Measurements from ENCODE around the gene CPNE7.

CPNE7 gene

DNA sequence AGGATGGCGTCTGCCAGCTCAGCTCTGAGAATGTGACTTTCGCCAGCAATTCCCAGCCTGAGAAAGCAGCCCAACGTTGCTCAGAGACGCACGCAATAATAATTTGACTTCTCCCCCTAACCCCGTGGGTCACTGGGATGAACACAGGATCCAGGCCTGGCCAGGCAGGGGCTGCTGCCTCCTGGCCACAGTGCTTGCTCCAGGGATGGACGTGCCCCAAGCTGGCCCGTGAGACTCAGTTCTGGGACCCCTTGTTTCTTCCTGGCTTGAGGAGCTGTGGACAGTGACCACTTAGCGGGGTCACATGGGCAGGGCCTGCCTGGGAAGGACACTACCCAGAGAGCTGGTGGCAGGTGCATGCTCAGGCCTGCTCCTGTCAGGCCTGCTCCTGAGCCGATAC lies 24.3 kb downstream of the CPNE7 start:
- Histone ChIP-seq H3K4me3 (replicated peaks; ENCODE audit: insufficient read depth, low read length) (no peak overlapping the region), H3K27ac (replicated peaks) (no peak overlapping the region), H3K27me3 (ENCODE audit: insufficient read depth, poor library complexity, severe bottlenecking) (no peaks in the 10 kb centered on the region)
- DNase-seq (ENCODE audit: low read depth in 1 of 2, low spot score in 1 of 2) = no peak
- TF ChIP-seq, protein P1, sequence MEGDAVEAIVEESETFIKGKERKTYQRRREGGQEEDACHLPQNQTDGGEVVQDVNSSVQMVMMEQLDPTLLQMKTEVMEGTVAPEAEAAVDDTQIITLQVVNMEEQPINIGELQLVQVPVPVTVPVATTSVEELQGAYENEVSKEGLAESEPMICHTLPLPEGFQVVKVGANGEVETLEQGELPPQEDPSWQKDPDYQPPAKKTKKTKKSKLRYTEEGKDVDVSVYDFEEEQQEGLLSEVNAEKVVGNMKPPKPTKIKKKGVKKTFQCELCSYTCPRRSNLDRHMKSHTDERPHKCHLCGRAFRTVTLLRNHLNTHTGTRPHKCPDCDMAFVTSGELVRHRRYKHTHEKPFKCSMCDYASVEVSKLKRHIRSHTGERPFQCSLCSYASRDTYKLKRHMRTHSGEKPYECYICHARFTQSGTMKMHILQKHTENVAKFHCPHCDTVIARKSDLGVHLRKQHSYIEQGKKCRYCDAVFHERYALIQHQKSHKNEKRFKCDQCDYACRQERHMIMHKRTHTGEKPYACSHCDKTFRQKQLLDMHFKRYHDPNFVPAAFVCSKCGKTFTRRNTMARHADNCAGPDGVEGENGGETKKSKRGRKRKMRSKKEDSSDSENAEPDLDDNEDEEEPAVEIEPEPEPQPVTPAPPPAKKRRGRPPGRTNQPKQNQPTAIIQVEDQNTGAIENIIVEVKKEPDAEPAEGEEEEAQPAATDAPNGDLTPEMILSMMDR (IDR thresholded peaks at IDR 0.05; ENCODE audit: insufficient read depth, low read length) = no peak
- TF ChIP-seq SPI1 (IDR thresholded peaks at IDR 0.05; ENCODE audit: borderline replicate concordance, low read depth) (no peak), POLR2AphosphoS5 (IDR thresholded peaks at IDR 0.05; ENCODE audit: low read depth) (no peak), GABPA (IDR thresholded peaks at IDR 0.05; ENCODE audit: low read depth) (no peak)
- TF ChIP-seq, protein P2, sequence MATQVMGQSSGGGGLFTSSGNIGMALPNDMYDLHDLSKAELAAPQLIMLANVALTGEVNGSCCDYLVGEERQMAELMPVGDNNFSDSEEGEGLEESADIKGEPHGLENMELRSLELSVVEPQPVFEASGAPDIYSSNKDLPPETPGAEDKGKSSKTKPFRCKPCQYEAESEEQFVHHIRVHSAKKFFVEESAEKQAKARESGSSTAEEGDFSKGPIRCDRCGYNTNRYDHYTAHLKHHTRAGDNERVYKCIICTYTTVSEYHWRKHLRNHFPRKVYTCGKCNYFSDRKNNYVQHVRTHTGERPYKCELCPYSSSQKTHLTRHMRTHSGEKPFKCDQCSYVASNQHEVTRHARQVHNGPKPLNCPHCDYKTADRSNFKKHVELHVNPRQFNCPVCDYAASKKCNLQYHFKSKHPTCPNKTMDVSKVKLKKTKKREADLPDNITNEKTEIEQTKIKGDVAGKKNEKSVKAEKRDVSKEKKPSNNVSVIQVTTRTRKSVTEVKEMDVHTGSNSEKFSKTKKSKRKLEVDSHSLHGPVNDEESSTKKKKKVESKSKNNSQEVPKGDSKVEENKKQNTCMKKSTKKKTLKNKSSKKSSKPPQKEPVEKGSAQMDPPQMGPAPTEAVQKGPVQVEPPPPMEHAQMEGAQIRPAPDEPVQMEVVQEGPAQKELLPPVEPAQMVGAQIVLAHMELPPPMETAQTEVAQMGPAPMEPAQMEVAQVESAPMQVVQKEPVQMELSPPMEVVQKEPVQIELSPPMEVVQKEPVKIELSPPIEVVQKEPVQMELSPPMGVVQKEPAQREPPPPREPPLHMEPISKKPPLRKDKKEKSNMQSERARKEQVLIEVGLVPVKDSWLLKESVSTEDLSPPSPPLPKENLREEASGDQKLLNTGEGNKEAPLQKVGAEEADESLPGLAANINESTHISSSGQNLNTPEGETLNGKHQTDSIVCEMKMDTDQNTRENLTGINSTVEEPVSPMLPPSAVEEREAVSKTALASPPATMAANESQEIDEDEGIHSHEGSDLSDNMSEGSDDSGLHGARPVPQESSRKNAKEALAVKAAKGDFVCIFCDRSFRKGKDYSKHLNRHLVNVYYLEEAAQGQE (IDR thresholded peaks at IDR 0.05; ENCODE audit: insufficient replicate concordance, low read depth) = no peak

DNA sequence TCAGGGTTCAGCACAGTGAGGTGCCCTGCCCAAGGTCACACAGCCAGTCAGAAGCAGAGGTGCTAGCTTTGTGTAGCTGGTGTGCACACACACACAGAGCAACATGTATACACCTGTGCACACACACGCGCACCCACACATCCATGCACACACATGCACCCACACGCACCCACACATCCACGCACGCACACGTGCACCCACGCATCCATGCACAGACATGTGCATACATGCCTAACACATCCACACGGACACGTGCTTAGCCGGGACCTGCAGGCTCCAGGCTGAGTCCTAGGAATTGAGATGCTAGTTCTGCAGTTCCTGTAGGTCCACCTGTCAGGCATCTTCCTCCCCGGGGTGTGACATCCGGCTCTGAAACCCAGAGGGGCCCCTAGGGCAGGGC lies 24.9 kb downstream of the CPNE7 start:
- TF ChIP-seq, protein P2 (IDR thresholded peaks at IDR 0.05; ENCODE audit: insufficient replicate concordance, low read depth) = no peak
- no peak for TF ChIP-seq GABPA (IDR thresholded peaks at IDR 0.05; ENCODE audit: low read depth)
- TF ChIP-seq POLR2AphosphoS5 (IDR thresholded peaks at IDR 0.05; ENCODE audit: low read depth) = no peak
- no peak for TF ChIP-seq SPI1 (IDR thresholded peaks at IDR 0.05; ENCODE audit: borderline replicate concordance, low read depth)
- TF ChIP-seq, protein P1 (IDR thresholded peaks at IDR 0.05; ENCODE audit: insufficient read depth, low read length) = no peak
- Histone ChIP-seq H3K27ac (replicated peaks) (no peak overlapping the region), H3K4me3 (replicated peaks; ENCODE audit: insufficient read depth, low read length) (no peak overlapping the region), H3K27me3 (ENCODE audit: insufficient read depth, poor library complexity, severe bottlenecking) (no peaks in the 10 kb centered on the region)
- no peak for DNase-seq (ENCODE audit: low read depth in 1 of 2, low spot score in 1 of 2)

DNA sequence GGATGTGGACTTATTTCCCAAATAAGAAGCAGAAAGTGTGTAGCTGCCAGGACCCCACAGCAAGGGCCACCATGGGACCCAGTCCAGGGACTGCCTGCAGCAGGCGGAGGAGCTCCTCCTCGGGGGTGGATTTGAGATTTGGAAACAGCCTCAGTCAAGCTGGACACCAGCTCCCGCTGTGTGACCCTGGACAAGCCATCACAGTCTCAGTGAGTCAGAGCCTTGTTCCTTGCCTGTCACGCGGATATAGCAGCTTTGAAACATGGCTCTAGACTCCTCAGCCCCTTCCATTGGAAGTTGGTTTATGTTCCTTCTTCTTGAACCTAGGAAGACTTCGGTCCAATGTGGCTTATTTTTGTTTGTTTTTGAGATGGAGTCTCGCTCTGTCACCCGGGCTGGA lies 25.4 kb downstream of the CPNE7 start:
- no peak overlapping the region for H3K4me3 ChIP-seq (replicated peaks; ENCODE audit: insufficient read depth, low read length)
- no peaks in the 10 kb centered on the region for H3K27me3 ChIP-seq (ENCODE audit: insufficient read depth, poor library complexity, severe bottlenecking)
- TF ChIP-seq GABPA (IDR thresholded peaks at IDR 0.05; ENCODE audit: low read depth) (no peak), POLR2AphosphoS5 (IDR thresholded peaks at IDR 0.05; ENCODE audit: low read depth) (no peak), SPI1 (IDR thresholded peaks at IDR 0.05; ENCODE audit: borderline replicate concordance, low read depth) (no peak)
- TF ChIP-seq, protein P2 (IDR thresholded peaks at IDR 0.05; ENCODE audit: insufficient replicate concordance, low read depth) = no peak
- TF ChIP-seq, protein P1 (IDR thresholded peaks at IDR 0.05; ENCODE audit: insufficient read depth, low read length) = no peak
- DNase-seq (ENCODE audit: low read depth in 1 of 2, low spot score in 1 of 2) = no peak
- H3K27ac ChIP-seq (replicated peaks) = no peak overlapping the region
